ENCODE measurements around the gene ELMO1. TPM values are rescaled to one million over a fixed set of nuclear protein-coding genes. Genes with fewer than 3 reads are reported as not detected.
A peak's percentile ranks its signal among the peaks of the same experiment; 100 is the strongest.

The ELMO1 gene
- total RNA-seq, 2 donors from 2014 or later: 10.9 to 56.0 TPM

DNA sequence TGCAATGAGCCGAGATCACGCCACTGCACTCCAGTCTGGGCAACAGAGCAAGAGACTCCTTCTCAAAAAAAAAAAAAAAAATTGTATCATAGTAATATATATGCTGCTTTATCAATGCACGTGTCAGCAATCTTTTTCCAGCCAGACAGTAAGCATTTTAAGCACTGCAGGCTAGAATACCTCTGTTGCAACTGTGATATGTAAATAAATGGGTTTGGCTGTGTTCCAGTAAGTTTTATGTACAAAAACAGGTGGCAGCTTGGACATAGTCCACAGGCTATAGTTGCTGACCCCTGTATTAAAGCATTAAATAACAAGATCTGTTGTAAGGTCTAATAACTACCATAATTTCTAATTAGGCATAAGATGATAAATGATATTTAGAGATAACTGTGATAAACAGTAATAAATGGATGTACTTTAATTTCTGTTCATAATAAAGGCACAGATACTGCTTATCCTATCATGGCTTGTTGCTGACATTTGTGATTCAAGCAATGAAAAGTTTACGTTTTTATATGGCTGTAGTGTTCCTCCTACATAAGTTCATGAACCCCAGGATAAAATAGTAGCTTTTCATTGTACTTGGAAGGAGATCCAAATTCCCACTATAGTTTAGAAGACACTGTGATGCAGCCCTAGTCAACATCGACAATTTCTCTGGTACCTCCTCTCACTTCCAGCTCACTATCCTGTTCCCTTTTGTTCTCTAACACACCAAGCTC, 161.4 kb downstream of the ELMO1 start:
- Histone ChIP-seq H3K9me3 (no peaks in the 10 kb centered on the region), H3K4me1 (no peaks in the 10 kb centered on the region), H3K27me3 (no peaks in the 10 kb centered on the region), H3K4me3 (no peak overlapping the region), H3K27ac (no peak overlapping the region), H3K36me3 (replicated peaks in 1 of 2; ENCODE audit: insufficient read depth in 1 of 2, low read depth in 2 of 2) (no peaks in the 10 kb centered on the region)
- ATAC-seq (peak; percentile 47), DNase-seq (peak in 2 of 4 donors; percentile 4 to 48)
- intact Hi-C loops (cut with DNase I): no loop called here
- 42 to 46% methylated on average over 5 of the region's 5 CpGs for WGBS, 2 donors
- TF ChIP-seq POLR2A (IDR thresholded peaks at IDR 0.05): no peak
- TF ChIP-seq, protein P1, sequence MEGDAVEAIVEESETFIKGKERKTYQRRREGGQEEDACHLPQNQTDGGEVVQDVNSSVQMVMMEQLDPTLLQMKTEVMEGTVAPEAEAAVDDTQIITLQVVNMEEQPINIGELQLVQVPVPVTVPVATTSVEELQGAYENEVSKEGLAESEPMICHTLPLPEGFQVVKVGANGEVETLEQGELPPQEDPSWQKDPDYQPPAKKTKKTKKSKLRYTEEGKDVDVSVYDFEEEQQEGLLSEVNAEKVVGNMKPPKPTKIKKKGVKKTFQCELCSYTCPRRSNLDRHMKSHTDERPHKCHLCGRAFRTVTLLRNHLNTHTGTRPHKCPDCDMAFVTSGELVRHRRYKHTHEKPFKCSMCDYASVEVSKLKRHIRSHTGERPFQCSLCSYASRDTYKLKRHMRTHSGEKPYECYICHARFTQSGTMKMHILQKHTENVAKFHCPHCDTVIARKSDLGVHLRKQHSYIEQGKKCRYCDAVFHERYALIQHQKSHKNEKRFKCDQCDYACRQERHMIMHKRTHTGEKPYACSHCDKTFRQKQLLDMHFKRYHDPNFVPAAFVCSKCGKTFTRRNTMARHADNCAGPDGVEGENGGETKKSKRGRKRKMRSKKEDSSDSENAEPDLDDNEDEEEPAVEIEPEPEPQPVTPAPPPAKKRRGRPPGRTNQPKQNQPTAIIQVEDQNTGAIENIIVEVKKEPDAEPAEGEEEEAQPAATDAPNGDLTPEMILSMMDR (IDR thresholded peaks at IDR 0.05): no peak

DNA sequence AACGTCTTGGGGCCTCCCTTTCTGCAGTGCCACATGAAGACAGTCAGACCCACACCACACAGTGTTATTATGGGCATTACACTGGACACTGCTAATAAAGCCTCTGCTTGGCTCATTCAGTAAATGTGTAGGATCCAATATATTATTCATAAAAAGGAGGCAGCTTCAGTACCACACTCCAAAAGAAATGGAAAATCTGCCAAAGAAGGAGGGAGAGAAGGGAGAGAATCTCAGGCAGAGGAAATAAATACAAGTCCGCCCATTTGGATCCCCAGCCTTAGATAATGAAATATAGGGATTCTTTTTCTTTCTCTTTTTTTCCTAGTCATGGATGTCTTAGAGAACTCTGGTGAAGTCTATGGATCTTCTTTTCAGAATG, 162.2 kb downstream of the ELMO1 start:
- Histone ChIP-seq H3K9me3 (no peaks in the 10 kb centered on the region), H3K4me1 (no peaks in the 10 kb centered on the region), H3K27me3 (no peaks in the 10 kb centered on the region), H3K36me3 (replicated peaks in 1 of 2; ENCODE audit: insufficient read depth in 1 of 2, low read depth in 2 of 2) (no peaks in the 10 kb centered on the region), H3K4me3 (no peak overlapping the region), H3K27ac (no peak overlapping the region)
- no peak for DNase-seq
- no peak for ATAC-seq
- WGBS, 2 donors: 57 to 61% methylated on average over 2 of the region's 2 CpGs
- TF ChIP-seq, protein P1 (IDR thresholded peaks at IDR 0.05): no peak
- TF ChIP-seq POLR2A (IDR thresholded peaks at IDR 0.05): no peak
- intact Hi-C loops (cut with DNase I): no loop called here

- TF ChIP-seq POLR2A (IDR thresholded peaks at IDR 0.05): no peak
- TF ChIP-seq, protein P1 (IDR thresholded peaks at IDR 0.05): no peak
- intact Hi-C loops (cut with DNase I): no loop called here
- no peak for ATAC-seq
These were observed 162.8 kb downstream of the ELMO1 start for GRCh38 chr7:37285706-37286453.

DNA sequence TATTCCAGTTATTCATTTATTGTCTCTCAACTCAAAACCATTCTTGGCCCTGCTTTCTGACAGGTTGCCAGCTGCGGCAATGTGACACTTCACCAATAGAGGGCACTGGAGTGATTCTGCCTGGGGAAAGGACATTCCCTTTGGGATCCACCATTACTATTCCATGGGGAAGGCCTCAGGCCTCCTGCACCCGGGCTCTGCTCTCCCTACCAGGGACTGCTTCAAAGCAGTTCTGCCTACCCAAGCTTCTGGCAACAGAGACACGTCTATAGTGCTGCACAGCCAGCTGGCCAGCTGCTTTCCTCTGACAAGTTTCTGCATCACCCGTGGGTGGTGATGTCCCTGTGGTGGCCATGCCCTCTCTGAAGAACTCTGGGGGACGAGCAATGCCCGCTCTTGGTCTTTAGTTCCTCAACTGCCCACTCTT, 163.8 kb downstream of the ELMO1 start:
- DNase-seq (peak; percentile 26 to 50 (median 38)), ATAC-seq (peak; percentile 35)
- Histone ChIP-seq H3K27me3 (no peaks in the 10 kb centered on the region), H3K9me3 (no peaks in the 10 kb centered on the region), H3K36me3 (replicated peaks in 1 of 2; ENCODE audit: insufficient read depth in 1 of 2, low read depth in 2 of 2) (no peaks in the 10 kb centered on the region), H3K4me3 (no peak overlapping the region), H3K27ac (no peak overlapping the region), H3K4me1 (no peaks in the 10 kb centered on the region)
- TF ChIP-seq, protein P1 (IDR thresholded peaks at IDR 0.05): peak in 6 of 7 experiments; percentile 30 to 50 (median 45)
- TF ChIP-seq POLR2A (IDR thresholded peaks at IDR 0.05): no peak
- 65 to 75% methylated on average over 4 to 6 of the region's 6 CpGs for WGBS, 2 donors
- intact Hi-C loops (cut with DNase I): no loop called here

More at GRCh38 chr7:37285706-37286453, 162.8 kb downstream of the ELMO1 start:
- no peaks in the 10 kb centered on the region for H3K4me1 ChIP-seq
- H3K36me3 ChIP-seq (replicated peaks in 1 of 2; ENCODE audit: insufficient read depth in 1 of 2, low read depth in 2 of 2): no peaks in the 10 kb centered on the region
- H3K27me3 ChIP-seq: no peaks in the 10 kb centered on the region
- no peaks in the 10 kb centered on the region for H3K9me3 ChIP-seq
- no peak overlapping the region for H3K4me3 ChIP-seq
- no peak for DNase-seq
- 39 to 49% methylated on average over 5 of the region's 5 CpGs for WGBS, 2 donors
- no peak overlapping the region for H3K27ac ChIP-seq

Measured in body of pancreas (tissue), 4 donors.